Suprapubic skin (tissue), 3 donors: ENCODE measurements around the gene MB21D2.

Experiments used
- CTCF ChIP-seq, 2 donors: fragments of 200-600 bp in 1 of 2; fragments of 450-650 bp in 1 of 2; sonication (generic) in 1 of 2; IDR thresholded peaks; one replicate each; pipeline ENCODE4 v1.5.1; 2016 to 2019; ENCODE audit warnings: antibody characterized with exemption in 2 of 2, mild to moderate bottlenecking in 1 of 2, moderate library complexity in 1 of 2
- POLR2A ChIP-seq, 2 donors: fragments of 450-650 bp; IDR thresholded peaks; one replicate each; pipeline ENCODE4 v1.6.1; 2017; ENCODE audit warnings: antibody characterized with exemption in 2 of 2, mild to moderate bottlenecking in 2 of 2, moderate library complexity in 2 of 2

- TF ChIP-seq CTCF (IDR thresholded peaks at IDR 0.05): no peak
- TF ChIP-seq POLR2A (IDR thresholded peaks at IDR 0.05): no peak
Observed at GRCh38 chr3:192905980-192906678, 11.5 kb downstream of the MB21D2 start.
